Measurements from ENCODE around the gene TAF15.

TAF15 gene

DNA sequence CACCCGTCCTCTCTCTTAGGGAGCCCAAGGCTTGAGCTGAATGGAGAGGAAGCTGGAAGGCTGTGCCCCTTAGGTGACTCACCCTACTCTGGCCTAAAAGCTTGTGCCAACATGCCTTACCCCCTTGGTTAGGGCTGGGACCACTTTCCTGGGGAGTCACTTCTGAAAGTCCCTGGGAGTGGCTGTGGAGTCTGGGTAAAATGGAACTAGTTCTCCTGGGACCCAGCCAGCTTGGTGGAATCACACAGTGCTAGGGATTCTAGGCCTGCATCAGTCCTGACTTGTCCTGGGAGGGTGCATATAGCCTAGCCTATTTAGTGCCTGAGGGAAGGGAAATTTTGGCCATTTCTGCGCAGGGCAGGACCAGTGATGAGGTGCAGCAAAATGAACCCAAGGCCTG, 24.4 kb upstream of the TAF15 start:
- Histone ChIP-seq H3K4me3 (ENCODE audit: low read depth, low read length, poor library complexity, severe bottlenecking) (no peak overlapping the region), H3K27ac (ENCODE audit: low read depth, low read length, poor library complexity, severe bottlenecking) (no peak overlapping the region), H4K20me1 (ENCODE audit: insufficient read depth, low read length) (no peaks in the 10 kb centered on the region), H3K79me2 (ENCODE audit: insufficient read depth, low read length) (no peaks in the 10 kb centered on the region), H2AFZ (ENCODE audit: low read length) (no peak overlapping the region), H3K9me3 (ENCODE audit: low read length) (no peaks in the 10 kb centered on the region), H3K36me3 (ENCODE audit: insufficient read depth, low read length) (no peaks in the 10 kb centered on the region), H3K4me1 (ENCODE audit: insufficient read depth, low read length, severe bottlenecking) (no peaks in the 10 kb centered on the region), H3K9ac (ENCODE audit: low read length) (no peak overlapping the region), H3K27me3 (ENCODE audit: insufficient read depth, low read length) (peaks cover 4% of the 10 kb centered on the region; the same call in 1 of the 2 replicates), H3K9me2 (ENCODE audit: low read depth, low read length) (no peaks in the 10 kb centered on the region), H3F3A (ENCODE audit: insufficient read depth, low read length) (no peaks in the 10 kb centered on the region), H3K4me2 (ENCODE audit: low read length) (no peak overlapping the region)
- TF ChIP-seq EZH2 (IDR thresholded peaks at IDR 0.05; ENCODE audit: borderline replicate concordance, low read length): no peak
- TF ChIP-seq, protein P1, sequence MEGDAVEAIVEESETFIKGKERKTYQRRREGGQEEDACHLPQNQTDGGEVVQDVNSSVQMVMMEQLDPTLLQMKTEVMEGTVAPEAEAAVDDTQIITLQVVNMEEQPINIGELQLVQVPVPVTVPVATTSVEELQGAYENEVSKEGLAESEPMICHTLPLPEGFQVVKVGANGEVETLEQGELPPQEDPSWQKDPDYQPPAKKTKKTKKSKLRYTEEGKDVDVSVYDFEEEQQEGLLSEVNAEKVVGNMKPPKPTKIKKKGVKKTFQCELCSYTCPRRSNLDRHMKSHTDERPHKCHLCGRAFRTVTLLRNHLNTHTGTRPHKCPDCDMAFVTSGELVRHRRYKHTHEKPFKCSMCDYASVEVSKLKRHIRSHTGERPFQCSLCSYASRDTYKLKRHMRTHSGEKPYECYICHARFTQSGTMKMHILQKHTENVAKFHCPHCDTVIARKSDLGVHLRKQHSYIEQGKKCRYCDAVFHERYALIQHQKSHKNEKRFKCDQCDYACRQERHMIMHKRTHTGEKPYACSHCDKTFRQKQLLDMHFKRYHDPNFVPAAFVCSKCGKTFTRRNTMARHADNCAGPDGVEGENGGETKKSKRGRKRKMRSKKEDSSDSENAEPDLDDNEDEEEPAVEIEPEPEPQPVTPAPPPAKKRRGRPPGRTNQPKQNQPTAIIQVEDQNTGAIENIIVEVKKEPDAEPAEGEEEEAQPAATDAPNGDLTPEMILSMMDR (IDR thresholded peaks at IDR 0.05; ENCODE audit: low read length): no peak

DNA sequence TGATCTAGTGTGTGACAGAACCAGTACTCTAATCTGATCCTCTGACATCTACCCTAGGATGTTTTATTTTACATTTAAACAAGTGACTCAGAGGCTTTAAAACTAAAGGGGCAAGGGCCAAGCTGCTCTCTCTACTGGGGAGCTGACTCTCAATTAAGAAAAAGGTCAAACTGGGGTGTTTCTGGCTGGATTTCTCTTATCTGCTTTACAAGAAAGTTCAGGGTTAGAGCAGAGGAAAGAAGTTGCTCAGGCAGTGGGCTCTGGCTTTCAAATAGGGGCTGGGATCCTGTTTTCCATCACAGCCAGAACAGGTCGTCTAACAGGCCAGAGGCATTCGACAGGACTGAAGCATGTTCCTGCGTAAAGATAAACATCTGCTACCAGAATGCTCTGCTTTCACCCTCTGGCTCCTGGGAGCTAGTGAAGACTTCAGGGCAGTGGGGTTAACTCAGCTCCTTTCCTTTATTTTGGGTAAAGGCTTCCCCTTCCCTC, 22.3 kb upstream of the TAF15 start:
- Histone ChIP-seq H3K9ac (ENCODE audit: low read length) (no peak overlapping the region), H3K4me2 (ENCODE audit: low read length) (no peak overlapping the region), H3K4me1 (ENCODE audit: insufficient read depth, low read length, severe bottlenecking) (no peaks in the 10 kb centered on the region)

DNA sequence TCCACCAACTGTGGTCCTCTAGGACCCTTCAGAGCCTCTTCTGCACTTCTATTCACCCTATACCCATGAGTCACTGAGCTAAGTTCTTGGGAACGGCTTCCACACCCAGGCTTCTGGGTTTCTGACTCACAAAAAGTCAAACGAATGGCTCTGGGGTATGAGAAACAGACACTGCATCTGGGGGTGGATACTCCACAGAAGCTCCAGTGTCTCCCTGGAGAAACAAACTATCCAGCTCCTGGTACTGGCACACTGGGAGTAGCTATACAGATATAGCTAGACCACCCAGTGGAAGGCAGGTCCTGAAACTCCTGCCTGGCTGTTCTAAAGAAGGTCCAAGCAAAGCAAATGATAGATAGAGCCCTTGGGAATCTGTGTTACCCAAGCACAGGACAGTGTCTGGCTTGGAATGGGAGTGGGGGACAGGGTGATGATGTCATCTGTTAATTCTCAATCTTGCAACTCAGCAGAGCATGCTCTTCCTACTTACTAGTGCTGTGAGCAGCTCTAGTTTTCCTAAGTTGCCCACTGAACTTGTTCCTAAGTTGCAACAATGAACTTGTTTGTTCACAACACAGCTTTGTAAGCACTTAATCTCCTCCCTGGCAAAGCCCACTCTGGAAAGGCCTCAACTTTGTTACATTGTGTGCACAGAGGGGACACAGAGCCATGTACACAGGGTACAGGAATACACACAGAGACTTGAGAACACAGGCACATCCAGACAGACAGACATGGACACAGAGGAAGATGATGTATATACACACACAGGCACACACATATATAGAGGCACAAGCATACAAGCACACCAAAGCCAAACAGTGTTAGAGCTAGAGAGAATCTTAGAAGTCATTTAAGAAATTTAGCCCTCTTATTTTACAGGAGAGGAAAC, 20.6 kb upstream of the TAF15 start:
- Histone ChIP-seq H3K27ac (ENCODE audit: low read depth, low read length, poor library complexity, severe bottlenecking) (no peak overlapping the region), H3K27me3 (ENCODE audit: insufficient read depth, low read length) (peaks cover 6% of the 10 kb centered on the region; the same call in 1 of the 2 replicates), H3K4me3 (ENCODE audit: low read depth, low read length, poor library complexity, severe bottlenecking) (no peak overlapping the region), H3K9ac (ENCODE audit: low read length) (no peak overlapping the region), H4K20me1 (ENCODE audit: insufficient read depth, low read length) (no peaks in the 10 kb centered on the region), H3K4me1 (ENCODE audit: insufficient read depth, low read length, severe bottlenecking) (no peaks in the 10 kb centered on the region), H3F3A (ENCODE audit: insufficient read depth, low read length) (no peaks in the 10 kb centered on the region), H3K9me2 (ENCODE audit: low read depth, low read length) (no peaks in the 10 kb centered on the region), H3K4me2 (ENCODE audit: low read length) (no peak overlapping the region), H3K36me3 (ENCODE audit: insufficient read depth, low read length) (no peaks in the 10 kb centered on the region), H3K9me3 (ENCODE audit: low read length) (no peaks in the 10 kb centered on the region), H3K79me2 (ENCODE audit: insufficient read depth, low read length) (no peaks in the 10 kb centered on the region), H2AFZ (ENCODE audit: low read length) (no peak overlapping the region)
- no peak for TF ChIP-seq EZH2 (IDR thresholded peaks at IDR 0.05; ENCODE audit: borderline replicate concordance, low read length)
- TF ChIP-seq, protein P1 (IDR thresholded peaks at IDR 0.05; ENCODE audit: low read length): no peak

More for the DNA sequence above, 22.3 kb upstream of the TAF15 start:
- Histone ChIP-seq H3K4me3 (ENCODE audit: low read depth, low read length, poor library complexity, severe bottlenecking) (no peak overlapping the region), H3K27ac (ENCODE audit: low read depth, low read length, poor library complexity, severe bottlenecking) (no peak overlapping the region), H2AFZ (ENCODE audit: low read length) (no peak overlapping the region), H3K36me3 (ENCODE audit: insufficient read depth, low read length) (no peaks in the 10 kb centered on the region), H3K9me3 (ENCODE audit: low read length) (no peaks in the 10 kb centered on the region), H3K9me2 (ENCODE audit: low read depth, low read length) (no peaks in the 10 kb centered on the region), H3K27me3 (ENCODE audit: insufficient read depth, low read length) (peaks cover 7% of the 10 kb centered on the region), H4K20me1 (ENCODE audit: insufficient read depth, low read length) (no peaks in the 10 kb centered on the region), H3K79me2 (ENCODE audit: insufficient read depth, low read length) (no peaks in the 10 kb centered on the region), H3F3A (ENCODE audit: insufficient read depth, low read length) (no peaks in the 10 kb centered on the region)
- no peak for TF ChIP-seq EZH2 (IDR thresholded peaks at IDR 0.05; ENCODE audit: borderline replicate concordance, low read length)
- TF ChIP-seq, protein P1 (IDR thresholded peaks at IDR 0.05; ENCODE audit: low read length): no peak

All from OCI-LY1 (cell line).